Measurements from ENCODE around the gene NEK3. TPM values are rescaled to one million over a fixed set of nuclear protein-coding genes. Genes with fewer than 3 reads are reported as not detected.
"Not testable (repeated sequence)": the region's sequence is repeated elsewhere in the genome, so short reads cannot be mapped to it uniquely, and the experiment has no call there.

NEK3 gene
- 10 to 100 TPM; 21.8 to 35.7 (median 29.0) TPM for polyA plus RNA-seq (ENCODE audit: insufficient read length in 4 of 4)

GRCh38 chr13:52159159-52159982, at the start of gene NEK3:
TSS of gene NEK3 (minus strand) at chr13:52159597. CDS start at chr13:52156191, 3,406 bp downstream.
- DNase-seq (ENCODE audit: low read depth in 4 of 4, low spot score in 3 of 4): peak in 3 of 4 donors; percentile 48 to 52 (median 51)

GRCh38 chr13:52208384-52208783, 49.0 kb upstream of the NEK3 start:
- not testable (repeated sequence) for DNase-seq (ENCODE audit: low read depth in 4 of 4, low spot score in 3 of 4)

- not testable (repeated sequence) for DNase-seq (ENCODE audit: low read depth in 4 of 4, low spot score in 3 of 4)
These were observed 48.5 kb upstream of the NEK3 start for GRCh38 chr13:52207896-52208295.

GRCh38 chr13:52207337-52207736, 47.9 kb upstream of the NEK3 start:
- DNase-seq (ENCODE audit: low read depth in 4 of 4, low spot score in 3 of 4): not testable (repeated sequence)

- DNase-seq (ENCODE audit: low read depth in 4 of 4, low spot score in 3 of 4): not testable (repeated sequence)
These were observed 45.1 kb upstream of the NEK3 start for GRCh38 chr13:52204546-52204945.

- not testable (repeated sequence) for DNase-seq (ENCODE audit: low read depth in 4 of 4, low spot score in 3 of 4)
These were observed 44.5 kb upstream of the NEK3 start for GRCh38 chr13:52203864-52204263.

GRCh38 chr13:52202506-52202905, 43.1 kb upstream of the NEK3 start:
- not testable (repeated sequence) for DNase-seq (ENCODE audit: low read depth in 4 of 4, low spot score in 3 of 4)

GRCh38 chr13:52201439-52202193, 42.2 kb upstream of the NEK3 start:
- peak in 1 of 4 donors; percentile 4 for DNase-seq (ENCODE audit: low read depth in 4 of 4, low spot score in 3 of 4)

GRCh38 chr13:52195401-52195837, 36.0 kb upstream of the NEK3 start:
- DNase-seq (ENCODE audit: low read depth in 4 of 4, low spot score in 3 of 4): peak in 3 of 4 donors; percentile 35 to 50 (median 45)

- DNase-seq (ENCODE audit: low read depth in 4 of 4, low spot score in 3 of 4): peak; percentile 72 to 79 (median 75)
These were observed 34.9 kb upstream of the NEK3 start for GRCh38 chr13:52194184-52194868.

GRCh38 chr13:52193587-52194183, 34.3 kb upstream of the NEK3 start:
- peak in 1 of 4 donors; percentile 10 for DNase-seq (ENCODE audit: low read depth in 4 of 4, low spot score in 3 of 4)

- not testable (repeated sequence) for DNase-seq (ENCODE audit: low read depth in 4 of 4, low spot score in 3 of 4)
These were observed 28.2 kb upstream of the NEK3 start for GRCh38 chr13:52187424-52188187.

GRCh38 chr13:52187029-52187423, 27.6 kb upstream of the NEK3 start:
- no peak for DNase-seq (ENCODE audit: low read depth in 4 of 4, low spot score in 3 of 4)

- DNase-seq (ENCODE audit: low read depth in 4 of 4, low spot score in 3 of 4): not testable (repeated sequence)
These were observed 22.0 kb upstream of the NEK3 start for GRCh38 chr13:52181316-52181954.

GRCh38 chr13:52179925-52180324, 20.5 kb upstream of the NEK3 start:
- DNase-seq (ENCODE audit: low read depth in 4 of 4, low spot score in 3 of 4): no peak

GRCh38 chr13:52177276-52177675, 17.9 kb upstream of the NEK3 start:
- DNase-seq (ENCODE audit: low read depth in 4 of 4, low spot score in 3 of 4): no peak

GRCh38 chr13:52173970-52174369, 14.6 kb upstream of the NEK3 start:
- not testable (repeated sequence) for DNase-seq (ENCODE audit: low read depth in 4 of 4, low spot score in 3 of 4)

GRCh38 chr13:52173373-52173772, 14.0 kb upstream of the NEK3 start:
- no peak for DNase-seq (ENCODE audit: low read depth in 4 of 4, low spot score in 3 of 4)

GRCh38 chr13:52171686-52172085, 12.3 kb upstream of the NEK3 start:
- DNase-seq (ENCODE audit: low read depth in 4 of 4, low spot score in 3 of 4): not testable (repeated sequence)
